ENCODE results near the gene ZBTB11. TPM values are rescaled to one million over a fixed set of nuclear protein-coding genes. Genes with fewer than 3 reads are reported as not detected.

ZBTB11 gene
- total RNA-seq, 3 donors from 2014 or later, result 23.4 to 38.2 (median 25.9) TPM

DNA sequence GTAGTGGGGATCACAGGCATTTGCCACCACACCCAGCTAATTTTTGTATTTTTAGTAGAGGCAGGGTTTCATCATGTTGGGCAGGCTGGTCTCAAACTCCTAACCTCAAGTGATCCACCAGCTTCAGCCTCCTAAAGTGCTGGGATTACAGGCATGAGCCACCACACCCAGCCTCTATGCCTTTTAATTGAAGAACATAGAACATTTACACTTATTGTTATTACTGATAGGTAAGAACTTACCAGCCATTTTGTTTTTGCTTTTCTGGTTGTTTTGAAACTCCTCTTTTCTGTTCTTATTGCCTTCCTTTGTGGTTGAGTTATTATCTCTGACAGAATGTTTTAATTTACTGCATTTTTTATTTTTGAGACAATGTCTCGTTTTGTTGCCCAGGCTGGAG, 73.7 kb downstream of the ZBTB11 start:
- H3K27ac ChIP-seq, result no peak overlapping the region
- H3K4me3 ChIP-seq, result no peak overlapping the region
- TF ChIP-seq POLR2A (IDR thresholded peaks at IDR 0.05) (no peak), POLR2AphosphoS5 (IDR thresholded peaks at IDR 0.05) (no peak), CTCF (IDR thresholded peaks at IDR 0.05) (no peak)
- no peaks in the 10 kb centered on the region for H3K27me3 ChIP-seq
- no peak for DNase-seq (ENCODE audit: low spot score in 2 of 2)
- no peaks in the 10 kb centered on the region for H3K36me3 ChIP-seq
- H3K9me3 ChIP-seq, result no peaks in the 10 kb centered on the region
- intact Hi-C loops (cut with DNase I; ENCODE audit: low total_unique reads), result no loop called here
- H3K4me1 ChIP-seq, result no peaks in the 10 kb centered on the region

DNA sequence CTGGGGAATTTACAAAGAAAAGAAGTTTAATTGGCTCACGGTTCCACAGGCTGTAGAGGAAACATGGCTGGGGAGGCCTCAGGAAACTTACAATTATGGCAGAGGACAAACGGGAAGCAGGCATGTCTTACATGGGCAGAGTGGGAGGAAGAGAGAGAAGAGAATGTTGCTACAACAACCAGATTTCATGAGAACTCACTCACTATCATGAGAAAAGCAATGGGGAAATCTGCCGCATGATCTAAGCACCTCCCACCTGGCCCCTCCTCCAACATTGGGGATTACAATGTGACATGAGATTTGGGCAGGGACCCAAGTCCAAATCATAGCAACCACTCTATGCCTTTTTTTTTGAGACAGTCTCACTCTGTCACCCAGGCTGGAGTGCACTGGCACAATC, 74.2 kb downstream of the ZBTB11 start:
- Histone ChIP-seq H3K9me3 (no peaks in the 10 kb centered on the region), H3K36me3 (no peaks in the 10 kb centered on the region), H3K27me3 (no peaks in the 10 kb centered on the region), H3K27ac (no peak overlapping the region), H3K4me3 (no peak overlapping the region), H3K4me1 (no peaks in the 10 kb centered on the region)
- no peak for DNase-seq (ENCODE audit: low spot score in 2 of 2)
- intact Hi-C loops (cut with DNase I; ENCODE audit: low total_unique reads), result no loop called here
- no peak for TF ChIP-seq POLR2A (IDR thresholded peaks at IDR 0.05)
- no peak for TF ChIP-seq POLR2AphosphoS5 (IDR thresholded peaks at IDR 0.05)
- no peak for TF ChIP-seq CTCF (IDR thresholded peaks at IDR 0.05)

Other genes with a start within 250 kb of the ZBTB11 start
- gene SENP7, start 163.9 kb downstream of the ZBTB11 start, total RNA-seq, result 10 to 100 TPM; 26.6 to 43.2 (median 26.9) TPM
- gene TRMT10C, start 115.3 kb downstream of the ZBTB11 start, total RNA-seq, result 10 to 100 TPM; 17.8 to 27.2 (median 25.6) TPM
- gene PCNP, start 103.0 kb downstream of the ZBTB11 start, total RNA-seq, result 100 to 1,000 TPM in 2 of 3 donors, 10 to 100 TPM in 1; 96.2 to 127 (median 120) TPM
- 1,000 to 10,000 TPM; 1,294 to 2,381 (median 2,029) TPM for gene RPL24, start 9.6 kb upstream of the ZBTB11 start, total RNA-seq
- 10 to 100 TPM in 2 of 3 donors, 1 to 10 TPM in 1; 7.4 to 13.2 (median 12.1) TPM for gene CEP97, start 47.5 kb upstream of the ZBTB11 start, total RNA-seq
- 10 to 100 TPM in 2 of 3 donors, 1 to 10 TPM in 1; 7.7 to 21.6 (median 17.0) TPM for gene NXPE3, start 102.1 kb upstream of the ZBTB11 start, total RNA-seq
- 100 to 1,000 TPM in 2 of 3 donors, 10 to 100 TPM in 1; 52.2 to 694 (median 243) TPM for gene NFKBIZ, start 172.4 kb upstream of the ZBTB11 start, total RNA-seq